B cell (primary cell): ENCODE results near the gene RNF212. TPM values are rescaled to one million over a fixed set of nuclear protein-coding genes. Genes with fewer than 3 reads are reported as not detected.

Experiments used
- ATAC-seq: fragments of 200-7000 bp; cut with Tn5 transposase; one replicate; pipeline ENCODE4 v1.10.0; 2021; ENCODE audit warnings: low read depth, mild to moderate bottlenecking, moderate number of reproducible peaks, moderate library complexity
- CTCF ChIA-PET: fragments of 350-600 bp; sonication (Branson Sonifier 250); formaldehyde crosslinking; loops from one replicate; lab custom pipeline; 2021; ENCODE audit warnings: antibody characterized with exemption, inconsistent platforms; lab: Charles Lee
- POLR2A ChIA-PET: fragments of 350-600 bp; sonication (Branson Sonifier 250); formaldehyde crosslinking; loops from one replicate; lab custom pipeline; 2021; ENCODE audit warnings: antibody characterized with exemption; lab: Charles Lee
- DNase-seq: peaks from one replicate; pipeline ENCODE4 v3.0.0; 2013
- H2AFZ ChIP-seq: 2 replicates; pipeline ENCODE4 v1.6.1; 2012; ENCODE audit warnings: mild to moderate bottlenecking, low read depth, low read length; ENCODE audit not compliant: insufficient read depth, poor library complexity, severe bottlenecking
- H3K27ac ChIP-seq, 2 donors: 1 replicate in 1 of 2; 2 replicates in 1 of 2; pipeline ENCODE4 v1.5.1; 2012 to 2013; ENCODE audit warnings: low read length in 2 of 2, mild to moderate bottlenecking in 2 of 2, moderate library complexity in 1 of 2
- H3K27me3 ChIP-seq, 4 experiments: fragments of 200-600 bp in 1 of 4; sonication (generic) in 1 of 4; replicated peaks in 1 of 4; 1 replicate in 2 of 4; 2 replicates in 2 of 4; pipeline versions ENCODE4 v1.6.1 to v1.7.0; 2013 to 2016; ENCODE audit warnings: low read length in 3 of 4, mild to moderate bottlenecking in 2 of 4, mixed read lengths in 1 of 4, moderate library complexity in 1 of 4; ENCODE audit not compliant: insufficient read depth in 4 of 4, control insufficient read depth in 3 of 4; ENCODE audit errors: control extremely low read depth in 1 of 4
- H3K36me3 ChIP-seq, 2 experiments: replicated peaks in 1 of 2; 1 replicate in 1 of 2; 2 replicates in 1 of 2; pipeline versions ENCODE4 v1.6.1 to v1.7.1; 2013; ENCODE audit warnings: low read length in 1 of 2; ENCODE audit not compliant: insufficient read depth in 2 of 2, control insufficient read depth in 1 of 2; ENCODE audit errors: control extremely low read depth in 1 of 2, extremely low read depth in 1 of 2
- H3K4me1 ChIP-seq, 2 donors: fragments of 200-600 bp in 1 of 2; sonication (generic) in 1 of 2; 1 replicate in 1 of 2; 2 replicates in 1 of 2; pipeline versions ENCODE4 v1.5.1 to v1.6.1; 2013 to 2017; ENCODE audit warnings: low read length in 2 of 2; ENCODE audit not compliant: control insufficient read depth in 2 of 2, insufficient read depth in 2 of 2
- H3K4me2 ChIP-seq: replicated peaks from 2 replicates; pipeline ENCODE3; 2012; ENCODE audit warnings: mild to moderate bottlenecking, low read depth, low read length; ENCODE audit not compliant: poor library complexity, severe bottlenecking
- H3K4me3 ChIP-seq, 5 experiments: fragments of 200-600 bp in 1 of 5; sonication (generic) in 1 of 5; 1 replicate in 3 of 5; 2 replicates in 2 of 5; pipeline versions ENCODE4 v1.5.1 to v1.7.0; 2011 to 2016; ENCODE audit warnings: low read length in 4 of 5, mild to moderate bottlenecking in 4 of 5, low read depth in 2 of 5, control low read depth in 1 of 5, moderate library complexity in 1 of 5; ENCODE audit not compliant: insufficient read depth in 1 of 5; ENCODE audit errors: control extremely low read depth in 1 of 5, extremely low read depth in 1 of 5
- H3K79me2 ChIP-seq: fragments of 200-600 bp; sonication (generic); one replicate; pipeline ENCODE4 v1.6.0; 2016; ENCODE audit warnings: low read length; ENCODE audit not compliant: control insufficient read depth, insufficient read depth
- H3K9ac ChIP-seq: fragments of 200-600 bp; sonication (generic); 2 replicates; pipeline ENCODE4 v1.6.1; 2017; ENCODE audit warnings: mild to moderate bottlenecking, low read length, moderate library complexity
- H3K9me3 ChIP-seq, 3 donors: one replicate each; pipeline versions ENCODE4 v1.6.1 to v1.7.1; 2013; ENCODE audit warnings: low read length in 2 of 3; ENCODE audit not compliant: control insufficient read depth in 2 of 3, insufficient read depth in 1 of 3; ENCODE audit errors: control extremely low read depth in 1 of 3
- H4K20me1 ChIP-seq: 2 replicates; pipeline ENCODE4 v1.6.0; 2012; ENCODE audit warnings: mild to moderate bottlenecking, low read length; ENCODE audit not compliant: insufficient read depth, control insufficient read depth, poor library complexity, severe bottlenecking
- H3K27ac Mint-ChIP-seq: one replicate; pipeline ENCODE4 v1.8.0; 2021; ENCODE audit warnings: mixed read lengths
- H3K27me3 Mint-ChIP-seq: one replicate; pipeline ENCODE4 v1.8.0; 2021; ENCODE audit warnings: mixed read lengths
- H3K4me1 Mint-ChIP-seq: one replicate; pipeline ENCODE4 v1.8.0; 2021; ENCODE audit warnings: mixed read lengths
- H3K4me3 Mint-ChIP-seq: one replicate; pipeline ENCODE4 v1.8.0; 2021; ENCODE audit warnings: mixed read lengths
- H3K9me3 Mint-ChIP-seq: one replicate; pipeline ENCODE4 v1.8.0; 2022; ENCODE audit warnings: mixed read lengths; ENCODE audit not compliant: insufficient read depth
- EZH2 ChIP-seq: IDR thresholded peaks from 2 replicates; pipeline ENCODE4 v1.6.1; 2012; ENCODE audit warnings: borderline replicate concordance, low read depth, mild to moderate bottlenecking, moderate library complexity, low read length; ENCODE audit not compliant: insufficient read depth, poor library complexity, severe bottlenecking
- WGBS: methylation state at CpG from one replicate; pipeline ENCODE4 v1.1.5; 2013; ENCODE audit warnings: missing lambda C conversion rate; ENCODE audit not compliant: insufficient coverage; 5-methylcytosine and 5-hydroxymethylcytosine counted together
- intact Hi-C: fragments of 100-400 bp; cut with micrococcal nuclease; formaldehyde crosslinking; loops from one replicate; pipeline ENCODE4 v1.10.0; 2022
- polyA plus RNA-seq: library from polyadenylated mRNA; depleted of rRNA; stranded (reverse); fragments of >200 nt; gene quantifications from 2 replicates; pipeline ENCODE4 v1.2.3, GENCODE V29; 2012
- total RNA-seq, 2 donors: library from RNA; stranded (reverse); fragments of 120-200 nt in 1 of 2; gene quantifications; 1 replicate in 1 of 2; 2 replicates in 1 of 2; pipeline versions ENCODE4 v1.2.3 to v1.2.4, GENCODE V29; 2013 to 2022
- TF ChIP-seq, protein P1 (sequence below): fragments of 200-600 bp; IDR thresholded peaks from one replicate; pipeline ENCODE4 v1.8.0; 2022; ENCODE audit warnings: antibody characterized with exemption, mild to moderate bottlenecking

RNF212 gene
- total and polyA plus RNA-seq, 2 donors (not counting 1 experiment from before 2014, with no cell fraction given): 2.1 to 5.9 TPM

DNA sequence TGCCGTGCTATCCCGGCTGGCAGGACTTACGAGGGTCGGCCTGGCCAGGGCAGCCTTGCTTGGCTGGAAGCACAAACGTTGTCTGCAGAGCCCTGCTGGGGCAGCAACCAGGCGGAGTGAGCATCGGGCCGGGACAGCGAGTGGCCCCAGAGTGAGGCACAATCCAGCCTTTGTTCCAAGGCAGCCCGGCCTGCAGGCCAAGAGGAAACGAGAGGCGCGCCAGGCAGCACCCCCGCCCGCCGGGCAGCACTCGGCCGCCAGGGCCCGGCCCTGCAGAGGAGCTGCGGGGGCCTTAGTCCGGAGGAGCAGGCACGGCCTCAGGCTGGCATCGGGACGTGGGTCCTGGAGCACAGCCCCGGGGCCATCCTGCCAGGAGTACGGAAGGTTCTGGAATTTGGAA, 77.9 kb downstream of the RNF212 start:
- H3K27ac Mint-ChIP-seq: no peak overlapping the region
- no peaks in the 10 kb centered on the region for H3K9me3 Mint-ChIP-seq
- Histone ChIP-seq H3K4me2 (no peak overlapping the region), H3K4me3 (no peak overlapping the region), H3K4me1 (no peaks in the 10 kb centered on the region), H3K9ac (no peak overlapping the region), H3K36me3 (no peaks in the 10 kb centered on the region), H2AFZ (no peak overlapping the region), H3K27ac (no peak overlapping the region), H3K9me3 (peaks cover 0 to 3% (median 0%) of the 10 kb centered on the region in 3 donors), H3K79me2 (no peaks in the 10 kb centered on the region), H4K20me1 (no peaks in the 10 kb centered on the region), H3K27me3 (peaks cover 0 to 19% (median 0%) of the 10 kb centered on the region in 4 experiments)
- H3K4me3 Mint-ChIP-seq: no peak overlapping the region
- CTCF ChIA-PET: no interaction called here
- POLR2A ChIA-PET: no interaction called here
- no peaks in the 10 kb centered on the region for H3K4me1 Mint-ChIP-seq
- DNase-seq (no peak), ATAC-seq (no peak)
- intact Hi-C loops: no loop called here
- TF ChIP-seq, protein P1, sequence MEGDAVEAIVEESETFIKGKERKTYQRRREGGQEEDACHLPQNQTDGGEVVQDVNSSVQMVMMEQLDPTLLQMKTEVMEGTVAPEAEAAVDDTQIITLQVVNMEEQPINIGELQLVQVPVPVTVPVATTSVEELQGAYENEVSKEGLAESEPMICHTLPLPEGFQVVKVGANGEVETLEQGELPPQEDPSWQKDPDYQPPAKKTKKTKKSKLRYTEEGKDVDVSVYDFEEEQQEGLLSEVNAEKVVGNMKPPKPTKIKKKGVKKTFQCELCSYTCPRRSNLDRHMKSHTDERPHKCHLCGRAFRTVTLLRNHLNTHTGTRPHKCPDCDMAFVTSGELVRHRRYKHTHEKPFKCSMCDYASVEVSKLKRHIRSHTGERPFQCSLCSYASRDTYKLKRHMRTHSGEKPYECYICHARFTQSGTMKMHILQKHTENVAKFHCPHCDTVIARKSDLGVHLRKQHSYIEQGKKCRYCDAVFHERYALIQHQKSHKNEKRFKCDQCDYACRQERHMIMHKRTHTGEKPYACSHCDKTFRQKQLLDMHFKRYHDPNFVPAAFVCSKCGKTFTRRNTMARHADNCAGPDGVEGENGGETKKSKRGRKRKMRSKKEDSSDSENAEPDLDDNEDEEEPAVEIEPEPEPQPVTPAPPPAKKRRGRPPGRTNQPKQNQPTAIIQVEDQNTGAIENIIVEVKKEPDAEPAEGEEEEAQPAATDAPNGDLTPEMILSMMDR: no peak
- no peak for TF ChIP-seq EZH2
- 89% methylated on average over 26 of the region's 26 CpGs for WGBS
- no peaks in the 10 kb centered on the region for H3K27me3 Mint-ChIP-seq

DNA sequence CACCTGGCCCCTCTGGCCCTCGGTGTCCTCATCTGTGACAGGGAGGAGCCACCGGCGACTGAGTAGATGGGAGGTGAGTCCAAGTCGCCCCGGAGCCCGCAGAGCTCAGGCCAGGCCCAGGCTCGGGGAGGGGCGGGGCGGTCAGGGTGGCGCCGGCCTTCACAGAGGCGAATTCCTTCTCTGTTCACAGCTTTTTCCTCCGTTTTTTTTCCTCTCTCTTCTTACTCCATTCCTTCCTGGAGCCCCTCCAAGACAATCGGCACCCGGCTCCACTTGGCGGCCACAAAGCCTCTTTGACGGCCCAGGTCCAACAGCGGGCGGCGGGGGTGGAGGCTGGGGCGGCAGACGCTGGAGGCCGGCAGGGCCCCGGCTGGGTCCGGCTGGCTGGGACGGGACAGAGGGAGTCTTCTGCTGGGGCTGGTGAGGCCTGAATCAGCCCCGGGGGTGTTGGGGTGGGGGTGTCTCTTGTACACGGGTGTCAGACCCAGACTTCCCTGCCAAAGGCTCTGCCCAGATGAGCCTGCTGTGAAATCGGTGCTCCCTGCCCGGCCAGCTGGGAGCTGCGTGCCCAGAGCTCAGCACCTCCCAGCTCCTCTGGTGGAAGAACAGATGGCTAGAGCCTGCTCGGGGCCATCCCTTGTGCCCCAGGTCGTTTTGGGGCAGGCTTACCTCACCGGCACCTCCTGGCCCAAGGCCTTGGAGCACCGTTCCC, 79.4 kb downstream of the RNF212 start:
- H3K4me1 Mint-ChIP-seq: no peaks in the 10 kb centered on the region
- no peaks in the 10 kb centered on the region for H3K27me3 Mint-ChIP-seq

More for the DNA sequence above, 79.4 kb downstream of the RNF212 start:
- 78% methylated on average over 35 of the region's 35 CpGs for WGBS
- no peaks in the 10 kb centered on the region for H4K20me1 ChIP-seq
- peaks cover 0 to 29% (median 0%) of the 10 kb centered on the region in 4 experiments for H3K27me3 ChIP-seq
- ChIA-PET POLR2A (no interaction called here), CTCF (no interaction called here)
- H3K27ac ChIP-seq: no peak overlapping the region
- no peaks in the 10 kb centered on the region for H3K9me3 Mint-ChIP-seq
- no peak for TF ChIP-seq EZH2
- TF ChIP-seq, protein P1: no peak
- no peak overlapping the region for H3K4me2 ChIP-seq
- H3K4me3 Mint-ChIP-seq: no peak overlapping the region
- H3K9ac ChIP-seq: no peak overlapping the region
- no peaks in the 10 kb centered on the region for H3K79me2 ChIP-seq
- H3K4me3 ChIP-seq: no peak overlapping the region
- no peaks in the 10 kb centered on the region for H3K4me1 ChIP-seq
- DNase-seq (no peak), ATAC-seq (no peak)
- H3K36me3 ChIP-seq: no peaks in the 10 kb centered on the region
- no peak overlapping the region for H3K27ac Mint-ChIP-seq
- no peak overlapping the region for H2AFZ ChIP-seq
- H3K9me3 ChIP-seq: peaks cover 0 to 6% (median 0%) of the 10 kb centered on the region in 3 donors
- intact Hi-C loops: no loop called here
